Activated CD4-positive, alpha-beta memory T cell treated with anti-CD3 and anti-CD28 coated beads, Interleukin-2, amount 10 ng/mL, durations not matched to agents 7 days and 5 days (primary cell): Measurements from ENCODE around the gene MYO5B. TPM values are rescaled to one million over a fixed set of nuclear protein-coding genes. Genes with fewer than 3 reads are reported as not detected.
A peak's percentile ranks its signal among the peaks of the same experiment; 100 is the strongest.
"Not testable (repeated sequence)": the region's sequence is repeated elsewhere in the genome, so short reads cannot be mapped to it uniquely, and the experiment has no call there.

Experiments used
- CTCF ChIA-PET: fragments of 350-600 bp; sonication (Branson Sonifier 250); formaldehyde crosslinking; loops from one replicate; lab custom pipeline; 2021; ENCODE audit warnings: antibody characterized with exemption, inconsistent platforms; lab: Charles Lee
- POLR2A ChIA-PET: fragments of 350-600 bp; sonication (Branson Sonifier 250); formaldehyde crosslinking; loops from one replicate; lab custom pipeline; 2021; ENCODE audit warnings: antibody characterized with exemption; lab: Charles Lee
- DNase-seq: peaks from one replicate; pipeline ENCODE4 v3.0.0-alpha.2; 2020
- H3K27ac Mint-ChIP-seq: one replicate; pipeline ENCODE4 v1.8.0; 2021; ENCODE audit warnings: mild to moderate bottlenecking, mixed read lengths
- H3K27me3 Mint-ChIP-seq: one replicate; pipeline ENCODE4 v1.8.0; 2021; ENCODE audit warnings: mixed read lengths
- H3K36me3 Mint-ChIP-seq: one replicate; pipeline ENCODE4 v1.8.0; 2021; ENCODE audit warnings: low read depth, mixed read lengths
- H3K4me1 Mint-ChIP-seq: one replicate; pipeline ENCODE4 v1.8.0; 2021; ENCODE audit warnings: mixed read lengths
- H3K4me3 Mint-ChIP-seq: one replicate; pipeline ENCODE4 v1.8.0; 2021; ENCODE audit warnings: mild to moderate bottlenecking, mixed read lengths
- H3K9me3 Mint-ChIP-seq: one replicate; pipeline ENCODE4 v1.8.0; 2021; ENCODE audit warnings: mixed read lengths
- total RNA-seq, 2 experiments: library from RNA; stranded (reverse); gene quantifications; one replicate each; pipeline ENCODE4 v1.2.3, GENCODE V29; 2021

The MYO5B gene
- not detected for total RNA-seq

DNA sequence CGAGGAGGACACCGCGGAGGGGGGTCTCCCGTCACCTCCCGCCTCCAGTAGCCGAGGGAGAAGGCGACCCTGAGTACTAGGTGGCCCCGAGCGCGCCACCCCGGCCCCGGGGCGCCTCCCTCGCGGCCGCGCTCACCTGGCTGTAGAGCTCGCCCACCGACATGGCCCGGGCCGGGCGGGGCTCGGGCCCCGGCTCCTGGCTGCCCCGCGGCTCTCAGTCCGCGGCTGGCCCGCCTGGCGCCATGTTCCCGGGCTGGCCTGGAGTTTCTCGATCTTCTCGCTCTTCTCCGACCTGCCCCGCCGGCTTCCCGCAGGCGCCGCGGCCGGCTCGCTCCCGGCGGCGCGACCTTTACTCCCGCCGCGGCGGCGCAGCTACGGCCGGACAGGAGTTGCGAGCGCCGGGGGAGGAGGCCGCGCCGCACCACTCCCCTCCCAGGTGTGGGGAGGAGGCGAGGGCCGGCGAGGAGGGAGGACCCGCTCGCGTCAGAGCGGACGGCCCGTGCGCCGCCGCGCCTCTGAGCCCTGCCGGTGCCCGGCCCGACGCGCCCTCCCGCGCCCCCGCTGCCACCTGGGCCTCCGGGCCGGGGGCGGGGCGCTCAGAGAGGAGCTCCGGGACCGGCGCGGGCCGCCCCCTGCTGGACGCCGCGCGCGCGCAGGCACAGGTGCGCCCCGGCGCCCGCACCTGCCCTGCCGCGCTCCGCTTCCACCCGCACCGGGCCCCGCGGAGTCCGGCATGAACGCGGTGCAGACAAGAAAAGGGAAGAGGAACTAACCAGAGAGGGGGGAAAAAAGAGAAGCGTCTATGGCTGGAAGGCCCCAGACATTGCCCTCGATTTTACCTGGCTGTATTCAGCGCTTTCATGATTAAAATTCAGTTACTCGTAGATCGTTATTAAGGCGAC is at the start of gene MYO5B:
MYO5B (minus strand) TSS at position 517 of the 902 bp plus-strand sequence; CDS start at position 163, 354 bp downstream.
- ChIA-PET POLR2A (no interaction called here), CTCF (interaction anchor here (0.6 to 2.7 kb wide), 8 partner anchors 9 to 684 kb away, joined by 3 to 18 read pairs (median 4); no protein-coding TSS in a partner anchor)
- Mint-ChIP-seq H3K4me1 (peaks cover 11% of the 10 kb centered on the region), H3K36me3 (no peaks in the 10 kb centered on the region), H3K9me3 (no peaks in the 10 kb centered on the region), H3K27ac (no peak within 1 kb of the TSS), H3K4me3 (peak within 1 kb of the TSS; percentile 8), H3K27me3 (peaks cover 66% of the 10 kb centered on the region)
- peak; percentile 36 for DNase-seq

DNA sequence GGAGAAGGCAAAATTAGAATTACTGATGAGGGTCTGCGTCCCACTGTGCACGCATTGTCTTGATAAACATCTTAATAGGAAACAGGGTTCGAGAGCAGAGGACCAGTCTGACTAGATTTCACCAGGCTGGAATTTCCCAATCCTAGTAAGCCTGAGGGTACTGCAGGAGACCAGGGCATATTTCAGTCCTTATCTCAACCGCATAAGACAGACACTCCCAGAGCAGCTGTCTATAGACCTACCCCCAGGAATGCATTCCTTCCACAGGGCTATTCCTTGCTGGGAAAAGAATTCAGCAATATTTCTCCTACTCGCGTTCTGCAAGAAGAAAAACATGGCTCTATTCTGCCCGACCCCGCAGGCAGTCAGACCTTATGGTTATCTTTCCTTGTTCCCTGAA is 46.8 kb upstream of the MYO5B start:
- Mint-ChIP-seq H3K4me1 (peaks cover 18% of the 10 kb centered on the region), H3K36me3 (peaks cover 23% of the 10 kb centered on the region), H3K9me3 (peaks cover 25% of the 10 kb centered on the region)
- H3K27ac Mint-ChIP-seq, H3K4me3 Mint-ChIP-seq, DNase-seq, CTCF ChIA-PET, H3K27me3 Mint-ChIP-seq: not testable (repeated sequence)
- POLR2A ChIA-PET, result interaction anchor here (1.4 kb wide), 1 partner anchor 40 kb away, joined by 3 read pairs; the partner anchor contains the start of gene MBD1

DNA sequence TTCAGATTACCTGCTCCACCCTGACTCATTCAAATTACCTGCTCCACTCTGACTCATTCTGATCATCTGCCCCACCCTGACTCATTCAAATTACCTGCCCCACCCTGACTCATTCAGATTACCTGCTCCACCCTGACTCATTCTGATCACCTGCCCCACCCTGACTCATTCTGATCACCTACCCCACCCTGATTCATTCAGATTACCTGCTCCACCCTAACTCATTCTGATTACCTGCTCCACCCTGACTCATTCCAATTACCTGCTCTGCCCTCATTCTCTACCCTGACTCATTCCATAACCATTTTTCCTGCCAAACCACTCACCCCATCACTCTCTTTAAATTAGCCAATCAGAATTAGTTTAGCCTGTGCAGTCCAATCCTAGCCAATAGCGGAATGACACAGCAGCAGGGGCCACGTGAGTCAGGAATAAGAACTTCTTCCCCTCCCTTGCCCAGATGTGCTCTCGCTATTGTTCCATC is 45.2 kb upstream of the MYO5B start:
- ChIA-PET POLR2A (no interaction called here), CTCF (no interaction called here)
- H3K27me3 Mint-ChIP-seq, result no peaks in the 10 kb centered on the region
- peaks cover 23% of the 10 kb centered on the region for H3K36me3 Mint-ChIP-seq
- H3K27ac Mint-ChIP-seq, result peak overlapping the region; percentile 38
- peaks cover 18% of the 10 kb centered on the region for H3K4me1 Mint-ChIP-seq
- no peak overlapping the region for H3K4me3 Mint-ChIP-seq
- peaks cover 25% of the 10 kb centered on the region for H3K9me3 Mint-ChIP-seq
- DNase-seq, result no peak

DNA sequence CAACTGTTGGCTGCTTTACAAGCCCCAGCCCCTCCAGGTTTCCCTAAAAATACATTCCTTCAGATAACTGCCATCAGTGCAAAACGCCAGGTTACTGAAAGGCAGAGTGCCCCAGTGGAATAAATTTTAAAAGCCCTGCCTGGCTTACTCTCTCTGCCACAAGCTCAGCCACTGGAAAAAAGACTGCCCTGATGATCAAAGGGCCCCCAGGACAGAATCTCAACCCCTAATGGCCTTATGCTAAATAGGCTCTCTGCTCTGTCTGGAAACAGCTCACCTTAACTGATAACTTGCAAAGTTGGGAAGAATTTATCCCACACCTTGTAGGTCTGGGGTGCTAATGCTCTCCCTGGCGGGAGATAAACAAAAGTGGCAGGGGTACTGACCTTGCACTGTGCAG is 37.5 kb upstream of the MYO5B start:
- Mint-ChIP-seq H3K4me3 (no peak overlapping the region), H3K4me1 (peaks cover 6% of the 10 kb centered on the region), H3K27ac (no peak overlapping the region), H3K36me3 (no peaks in the 10 kb centered on the region), H3K9me3 (no peaks in the 10 kb centered on the region), H3K27me3 (peaks cover 11% of the 10 kb centered on the region)
- no peak for DNase-seq
- ChIA-PET POLR2A (no interaction called here), CTCF (no interaction called here)

DNA sequence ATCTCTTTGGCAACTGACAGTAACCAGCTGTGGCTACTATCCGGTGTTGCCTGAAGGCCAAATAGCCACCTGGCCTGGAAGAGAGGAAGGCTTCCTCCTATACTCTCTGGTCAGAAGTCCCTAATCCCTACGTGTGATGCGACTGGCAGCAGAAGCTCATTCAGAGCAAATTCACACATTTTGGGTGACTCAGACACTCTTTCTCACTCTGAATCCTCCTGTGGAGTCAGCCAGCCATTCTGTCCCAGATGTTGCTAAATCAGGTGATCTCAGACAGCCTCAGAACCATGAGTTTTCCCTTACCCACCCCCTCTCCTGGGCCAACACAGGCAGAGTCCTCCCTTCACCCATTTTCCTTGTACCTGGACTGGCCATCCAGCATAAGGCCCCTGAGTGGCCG is 36.7 kb upstream of the MYO5B start:
- Mint-ChIP-seq H3K36me3 (no peaks in the 10 kb centered on the region), H3K4me1 (peaks cover 9% of the 10 kb centered on the region), H3K27me3 (peaks cover 11% of the 10 kb centered on the region), H3K4me3 (no peak overlapping the region), H3K9me3 (no peaks in the 10 kb centered on the region), H3K27ac (no peak overlapping the region)
- CTCF ChIA-PET, result no interaction called here
- DNase-seq, result no peak
- POLR2A ChIA-PET, result no interaction called here

DNA sequence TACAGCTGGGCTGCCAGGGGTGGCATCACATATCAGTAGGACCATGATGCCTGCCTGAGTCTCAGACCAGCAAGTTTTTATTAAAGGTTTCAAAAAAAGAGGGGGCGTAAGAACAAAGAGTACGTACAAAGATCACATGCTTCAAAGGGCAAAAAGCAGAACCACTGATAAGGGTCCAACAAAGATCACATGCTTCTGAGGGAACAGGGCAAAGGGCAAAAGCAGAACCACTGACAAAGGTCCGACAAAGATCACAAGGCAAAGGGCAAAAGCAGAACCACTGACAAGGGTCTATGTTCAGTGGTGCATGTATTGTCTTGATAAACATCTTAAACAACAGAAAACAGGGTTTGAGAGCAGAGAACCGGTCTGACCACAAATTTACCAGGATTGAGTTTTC is 25.3 kb upstream of the MYO5B start:
- peaks cover 43% of the 10 kb centered on the region for H3K27me3 Mint-ChIP-seq
- H3K36me3 Mint-ChIP-seq, H3K27ac Mint-ChIP-seq, H3K4me1 Mint-ChIP-seq, DNase-seq, POLR2A ChIA-PET, H3K9me3 Mint-ChIP-seq, H3K4me3 Mint-ChIP-seq: not testable (repeated sequence)
- CTCF ChIA-PET, result interaction anchor here (1.7 to 5.4 kb wide), 3 partner anchors 62 to 139 kb away, joined by 3 to 118 read pairs (median 9); no protein-coding TSS in a partner anchor

DNA sequence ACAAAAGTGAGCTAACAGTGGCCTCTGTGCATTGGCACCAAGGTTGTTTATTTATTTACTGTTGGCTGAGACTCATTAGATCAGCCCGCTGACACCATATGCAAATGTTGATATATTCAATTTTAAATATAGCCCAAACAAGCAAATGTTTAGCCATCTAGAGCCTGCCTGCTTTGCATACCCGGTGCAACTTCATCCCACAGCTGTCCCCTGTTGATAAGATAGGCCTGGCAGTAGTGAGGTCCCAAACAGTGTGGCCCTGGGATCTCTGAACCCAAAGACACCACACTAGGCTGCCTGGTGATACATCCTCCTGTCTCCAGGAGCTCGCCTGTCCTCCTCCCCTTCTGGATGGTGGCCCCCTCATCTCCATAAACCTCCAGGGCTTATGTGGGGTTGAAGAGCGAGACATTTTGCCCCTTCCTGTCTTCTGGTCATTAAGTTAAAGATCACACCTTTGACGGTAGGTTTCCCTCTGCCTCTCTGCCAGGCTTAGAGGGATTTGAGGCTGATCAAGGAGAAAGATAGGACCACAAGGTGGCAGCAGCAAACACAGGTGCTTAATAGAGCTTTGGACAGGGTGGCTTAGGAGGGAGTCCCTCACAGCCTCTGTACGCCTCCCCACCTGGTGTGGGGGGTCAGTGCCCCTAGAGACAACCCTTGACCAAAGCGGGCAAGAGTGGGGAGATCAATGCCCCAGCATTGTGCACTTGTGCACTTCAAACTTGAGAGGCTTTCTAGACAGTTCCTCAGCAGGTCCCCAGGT is 23.7 kb upstream of the MYO5B start:
- DNase-seq, result peak; percentile 46
- H3K4me1 Mint-ChIP-seq, result no peaks in the 10 kb centered on the region
- ChIA-PET POLR2A (interaction anchor here (1.3 to 1.4 kb wide), 2 partner anchors 138 to 141 kb away, joined by 5 to 10 read pairs; no protein-coding TSS in a partner anchor), CTCF (interaction anchor here (1.0 to 5.4 kb wide), 16 partner anchors 10 to 210 kb away, joined by 3 to 118 read pairs (median 4); partner anchors contain the start of genes CFAP53 and MBD1)
- peaks cover 8% of the 10 kb centered on the region for H3K9me3 Mint-ChIP-seq
- H3K27me3 Mint-ChIP-seq, result peaks cover 39% of the 10 kb centered on the region
- H3K4me3 Mint-ChIP-seq, result no peak overlapping the region
- no peaks in the 10 kb centered on the region for H3K36me3 Mint-ChIP-seq
- no peak overlapping the region for H3K27ac Mint-ChIP-seq

DNA sequence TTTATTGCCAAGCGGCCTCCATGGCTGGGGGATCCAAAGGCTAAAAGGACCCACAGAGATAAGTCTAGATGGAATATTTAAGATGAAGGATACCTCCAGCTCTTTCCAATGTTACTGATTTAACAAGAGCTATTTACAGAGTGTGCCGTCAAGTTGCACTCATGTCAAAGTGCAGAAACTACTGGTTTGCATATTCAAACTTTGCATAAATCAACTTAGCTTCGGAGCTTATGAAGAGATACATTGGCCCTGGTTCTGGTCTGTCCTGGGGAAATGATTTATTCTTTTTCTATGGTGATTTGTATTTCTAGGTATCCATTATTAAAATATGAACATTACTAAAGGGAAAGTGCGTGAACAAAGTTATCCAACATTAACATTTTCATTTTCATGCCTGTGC is 14.4 kb upstream of the MYO5B start:
- Mint-ChIP-seq H3K4me1 (peaks cover 3% of the 10 kb centered on the region), H3K4me3 (no peak overlapping the region), H3K36me3 (no peaks in the 10 kb centered on the region), H3K9me3 (no peaks in the 10 kb centered on the region), H3K27ac (no peak overlapping the region), H3K27me3 (peaks cover 37% of the 10 kb centered on the region)
- CTCF ChIA-PET, result interaction anchor here (2.4 kb wide), 1 partner anchor 9 kb away, joined by 13 read pairs; no protein-coding TSS in a partner anchor
- DNase-seq, result no peak
- POLR2A ChIA-PET, result no interaction called here

DNA sequence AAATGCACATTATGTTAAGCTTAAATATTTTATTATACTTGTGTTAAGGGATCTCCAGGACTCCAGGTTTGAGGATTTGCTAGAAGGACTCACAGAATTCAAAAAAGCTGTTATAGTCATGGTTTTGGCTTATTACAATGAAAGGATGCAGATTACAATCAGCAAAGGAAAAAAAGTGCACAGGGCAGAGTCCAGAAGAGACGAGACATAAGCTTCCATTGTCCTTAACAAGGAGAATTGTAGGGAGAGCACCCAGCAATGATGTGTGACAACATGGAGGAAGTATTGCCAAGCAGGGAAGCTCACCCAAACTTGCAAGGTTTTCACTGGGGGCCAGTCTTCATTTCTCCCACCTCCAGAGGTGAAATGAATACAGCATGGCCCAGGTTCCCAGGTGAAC is 12.8 kb upstream of the MYO5B start:
- no peaks in the 10 kb centered on the region for H3K9me3 Mint-ChIP-seq
- no peak for DNase-seq
- H3K27ac Mint-ChIP-seq, result no peak overlapping the region
- peaks cover 47% of the 10 kb centered on the region for H3K27me3 Mint-ChIP-seq
- H3K4me1 Mint-ChIP-seq, result peaks cover 7% of the 10 kb centered on the region
- ChIA-PET CTCF (interaction anchor here (0.5 to 2.4 kb wide), 3 partner anchors 11 to 154 kb away, joined by 3 to 13 read pairs (median 3); no protein-coding TSS in a partner anchor), POLR2A (no interaction called here)
- H3K36me3 Mint-ChIP-seq, result no peaks in the 10 kb centered on the region
- H3K4me3 Mint-ChIP-seq, result no peak overlapping the region

DNA sequence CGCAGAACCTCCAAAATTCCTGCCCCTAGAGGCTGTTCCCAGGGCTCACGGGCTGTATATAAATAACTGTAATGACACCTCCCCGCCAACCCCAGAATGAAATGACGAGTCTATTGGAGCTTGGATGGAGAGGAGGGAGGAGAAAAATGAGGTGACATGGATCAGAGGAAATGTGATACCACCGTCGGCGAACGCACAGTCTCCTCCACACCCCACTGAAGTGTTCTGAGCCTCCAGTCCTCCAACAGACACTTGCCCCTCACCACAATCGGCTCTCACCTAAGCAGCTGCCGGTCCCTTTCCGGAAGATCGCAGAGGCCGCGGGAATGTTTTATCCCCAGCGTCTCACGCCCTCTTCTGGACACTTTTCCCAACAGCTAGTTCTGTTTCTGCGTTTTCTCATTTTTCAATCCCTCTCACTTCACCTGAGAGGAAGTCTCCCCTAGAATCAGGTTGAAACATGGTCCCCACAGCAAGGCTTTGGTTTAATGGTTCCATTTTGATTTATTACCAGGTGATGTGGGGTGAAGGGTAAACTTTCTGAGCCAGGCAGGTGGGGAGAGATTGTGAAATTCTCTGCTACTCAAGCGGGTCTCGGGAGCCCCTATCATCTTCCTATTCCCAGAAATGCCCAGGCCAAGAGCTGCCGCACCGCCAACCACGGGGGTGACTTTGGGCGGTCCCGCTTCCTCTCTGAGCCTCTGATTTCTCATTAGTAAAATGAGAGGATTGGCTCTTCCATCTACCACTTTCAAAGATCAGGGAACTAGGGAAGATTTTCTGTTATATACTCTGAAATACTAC is 9.1 kb upstream of the MYO5B start:
- peaks cover 55% of the 10 kb centered on the region for H3K27me3 Mint-ChIP-seq
- ChIA-PET CTCF (interaction anchor here (1.0 to 3.3 kb wide), 5 partner anchors 8 to 225 kb away, joined by 3 to 18 read pairs (median 4); partner anchors contain the start of gene MYO5B), POLR2A (no interaction called here)
- H3K4me3 Mint-ChIP-seq, result no peak overlapping the region
- DNase-seq, result no peak
- H3K4me1 Mint-ChIP-seq, result peaks cover 7% of the 10 kb centered on the region
- H3K9me3 Mint-ChIP-seq, result no peaks in the 10 kb centered on the region
- H3K27ac Mint-ChIP-seq, result no peak overlapping the region
- H3K36me3 Mint-ChIP-seq, result no peaks in the 10 kb centered on the region

DNA sequence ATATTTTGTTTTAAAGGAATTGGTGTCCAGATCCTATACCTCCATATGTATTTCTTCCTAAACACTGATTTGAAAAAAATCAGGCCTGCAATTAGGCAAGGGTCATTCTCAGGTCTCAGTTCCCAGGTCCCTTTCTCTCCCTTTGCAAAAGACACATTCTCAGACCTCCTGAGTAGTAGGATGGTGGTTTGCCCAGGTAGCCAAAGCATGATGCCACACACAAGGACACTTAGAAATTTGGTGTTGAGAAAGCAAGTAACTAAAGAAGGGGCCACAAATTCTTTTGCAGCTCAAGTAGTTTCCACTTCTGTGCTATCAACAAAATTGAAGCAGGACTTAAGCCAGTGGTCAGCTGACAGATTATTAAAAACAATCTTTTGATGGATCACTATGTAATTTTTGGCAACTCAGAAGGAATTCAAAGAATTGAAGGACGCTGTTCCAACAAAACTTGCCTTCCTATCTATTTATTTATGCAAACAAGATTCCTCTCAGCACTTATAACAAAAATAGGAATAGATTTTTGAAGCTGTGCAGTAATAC is 6.6 kb upstream of the MYO5B start:
- ChIA-PET POLR2A (no interaction called here), CTCF (interaction anchor here (0.8 to 2.0 kb wide), 4 partner anchors 10 to 332 kb away, joined by 3 to 12 read pairs (median 3); no protein-coding TSS in a partner anchor)
- H3K9me3 Mint-ChIP-seq, result no peaks in the 10 kb centered on the region
- DNase-seq, result no peak
- H3K27me3 Mint-ChIP-seq, result peaks cover 62% of the 10 kb centered on the region
- no peaks in the 10 kb centered on the region for H3K36me3 Mint-ChIP-seq
- no peak overlapping the region for H3K27ac Mint-ChIP-seq
- no peak overlapping the region for H3K4me3 Mint-ChIP-seq
- H3K4me1 Mint-ChIP-seq, result peaks cover 7% of the 10 kb centered on the region

DNA sequence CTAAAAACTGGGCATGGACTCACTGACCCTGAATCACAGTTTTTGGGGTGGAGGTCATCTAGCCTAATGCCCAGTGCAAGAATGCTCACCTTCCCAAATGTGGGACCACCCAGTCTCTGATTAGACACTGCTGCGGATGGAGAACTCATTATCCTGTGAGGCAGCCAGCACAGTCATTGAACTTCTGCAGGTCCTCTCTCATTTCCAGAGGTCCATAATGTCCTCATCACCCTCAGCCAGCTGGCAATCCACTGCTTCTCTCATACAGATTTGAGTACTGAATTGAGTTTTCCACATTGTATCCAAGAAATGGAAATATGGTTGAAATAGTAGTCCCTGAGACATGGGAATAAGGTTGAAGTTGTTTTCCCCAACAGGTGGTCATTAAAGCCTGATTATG is 5.0 kb upstream of the MYO5B start:
- CTCF ChIA-PET, result no interaction called here
- no peak overlapping the region for H3K4me3 Mint-ChIP-seq

More for the DNA sequence above, 5.0 kb upstream of the MYO5B start:
- H3K27me3 Mint-ChIP-seq, result peaks cover 67% of the 10 kb centered on the region
- POLR2A ChIA-PET, result no interaction called here
- H3K9me3 Mint-ChIP-seq, result no peaks in the 10 kb centered on the region
- peaks cover 12% of the 10 kb centered on the region for H3K4me1 Mint-ChIP-seq
- no peaks in the 10 kb centered on the region for H3K36me3 Mint-ChIP-seq
- DNase-seq, result no peak
- no peak overlapping the region for H3K27ac Mint-ChIP-seq
